Muscle layer of colon (tissue), 2 donors: ENCODE results near the gene AHRR.

Experiments
- H3K27ac ChIP-seq: one replicate; pipeline ENCODE4 v1.7.0; 2013; ENCODE audit warnings: low read depth, mild to moderate bottlenecking, low read length, moderate library complexity
- H3K27me3 ChIP-seq, 2 donors: one replicate each; pipeline ENCODE4 v1.7.0; 2013; ENCODE audit warnings: low read length in 2 of 2, mild to moderate bottlenecking in 2 of 2; ENCODE audit not compliant: insufficient read depth in 2 of 2, control insufficient read depth in 1 of 2
- H3K36me3 ChIP-seq: one replicate; pipeline ENCODE4 v1.7.0; 2013; ENCODE audit warnings: mild to moderate bottlenecking, low read length; ENCODE audit not compliant: insufficient read depth
- H3K4me1 ChIP-seq: one replicate; pipeline ENCODE4 v1.7.0; 2013; ENCODE audit warnings: mild to moderate bottlenecking, low read length; ENCODE audit not compliant: insufficient read depth
- H3K4me3 ChIP-seq, 2 donors: one replicate each; pipeline ENCODE4 v1.7.0; 2013; ENCODE audit warnings: low read length in 2 of 2, low read depth in 1 of 2, mild to moderate bottlenecking in 1 of 2, moderate library complexity in 1 of 2
- H3K9ac ChIP-seq: one replicate; pipeline ENCODE4 v1.7.0; 2013; ENCODE audit warnings: low read length
- H3K9me3 ChIP-seq: one replicate; pipeline ENCODE4 v1.7.0; 2013; ENCODE audit warnings: mild to moderate bottlenecking, low read length
- donor health status: abdominal sarcoma.
- donor health status: Adenocarcinoma of cecum.

Gene AHRR

DNA sequence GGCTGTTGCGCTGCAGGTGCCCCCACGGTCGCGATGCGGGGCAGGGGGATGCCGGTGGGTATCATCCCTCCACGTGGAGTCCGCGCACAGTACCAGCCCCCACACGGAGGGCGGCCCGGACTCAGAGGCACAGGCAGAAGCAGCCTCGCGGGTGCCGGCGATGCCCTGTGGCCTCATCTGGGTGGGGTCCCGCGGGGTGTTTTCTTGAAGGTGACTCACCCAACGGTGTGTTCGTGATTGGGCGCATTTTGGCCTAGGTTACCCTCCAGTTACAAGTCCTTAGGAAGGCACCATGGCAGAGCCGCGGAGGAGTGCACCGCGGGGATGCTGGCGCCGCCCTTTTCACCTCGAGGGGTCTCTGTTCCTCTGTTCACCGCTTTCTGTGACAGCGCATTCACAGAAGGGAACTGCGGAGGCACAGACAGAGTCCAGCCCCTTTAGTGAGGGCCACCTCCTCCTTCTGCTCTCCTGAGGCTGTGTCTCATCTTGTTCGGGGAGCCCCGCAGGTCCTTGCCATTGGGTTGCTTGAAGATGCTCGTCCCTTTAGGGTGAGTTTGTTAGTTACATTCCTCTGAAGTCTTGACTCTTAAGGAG is 99.9 kb downstream of the AHRR start:
- H3K9me3 ChIP-seq: no peaks in the 10 kb centered on the region
- no peaks in the 10 kb centered on the region for H3K27me3 ChIP-seq
- no peak overlapping the region for H3K4me3 ChIP-seq
- no peaks in the 10 kb centered on the region for H3K4me1 ChIP-seq
- H3K36me3 ChIP-seq: no peaks in the 10 kb centered on the region
- no peak overlapping the region for H3K27ac ChIP-seq
- H3K9ac ChIP-seq: no peak overlapping the region

DNA sequence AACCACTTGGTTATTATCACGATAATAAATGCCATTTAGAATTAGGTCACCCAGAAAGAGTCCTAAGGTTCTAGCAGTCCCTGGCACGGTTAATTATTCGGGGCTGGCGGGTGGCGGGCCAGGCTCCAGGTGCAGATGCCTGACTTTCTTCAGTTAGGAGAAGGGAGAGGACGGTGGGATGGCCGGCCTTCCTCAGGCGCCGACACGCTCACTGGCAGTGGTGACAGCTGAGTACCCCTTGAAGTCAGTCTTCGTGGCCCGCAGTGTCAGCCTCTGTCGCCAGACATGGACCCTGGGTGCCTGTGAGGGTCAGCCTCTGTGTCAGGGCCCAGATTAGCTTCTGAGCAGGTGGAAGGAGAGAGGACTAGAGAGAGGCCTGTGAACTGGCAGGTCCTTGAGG is 100.4 kb downstream of the AHRR start:
- Histone ChIP-seq H3K9ac (no peak overlapping the region), H3K36me3 (no peaks in the 10 kb centered on the region), H3K27ac (no peak overlapping the region), H3K4me1 (no peaks in the 10 kb centered on the region), H3K4me3 (no peak overlapping the region), H3K27me3 (no peaks in the 10 kb centered on the region), H3K9me3 (no peaks in the 10 kb centered on the region)

DNA sequence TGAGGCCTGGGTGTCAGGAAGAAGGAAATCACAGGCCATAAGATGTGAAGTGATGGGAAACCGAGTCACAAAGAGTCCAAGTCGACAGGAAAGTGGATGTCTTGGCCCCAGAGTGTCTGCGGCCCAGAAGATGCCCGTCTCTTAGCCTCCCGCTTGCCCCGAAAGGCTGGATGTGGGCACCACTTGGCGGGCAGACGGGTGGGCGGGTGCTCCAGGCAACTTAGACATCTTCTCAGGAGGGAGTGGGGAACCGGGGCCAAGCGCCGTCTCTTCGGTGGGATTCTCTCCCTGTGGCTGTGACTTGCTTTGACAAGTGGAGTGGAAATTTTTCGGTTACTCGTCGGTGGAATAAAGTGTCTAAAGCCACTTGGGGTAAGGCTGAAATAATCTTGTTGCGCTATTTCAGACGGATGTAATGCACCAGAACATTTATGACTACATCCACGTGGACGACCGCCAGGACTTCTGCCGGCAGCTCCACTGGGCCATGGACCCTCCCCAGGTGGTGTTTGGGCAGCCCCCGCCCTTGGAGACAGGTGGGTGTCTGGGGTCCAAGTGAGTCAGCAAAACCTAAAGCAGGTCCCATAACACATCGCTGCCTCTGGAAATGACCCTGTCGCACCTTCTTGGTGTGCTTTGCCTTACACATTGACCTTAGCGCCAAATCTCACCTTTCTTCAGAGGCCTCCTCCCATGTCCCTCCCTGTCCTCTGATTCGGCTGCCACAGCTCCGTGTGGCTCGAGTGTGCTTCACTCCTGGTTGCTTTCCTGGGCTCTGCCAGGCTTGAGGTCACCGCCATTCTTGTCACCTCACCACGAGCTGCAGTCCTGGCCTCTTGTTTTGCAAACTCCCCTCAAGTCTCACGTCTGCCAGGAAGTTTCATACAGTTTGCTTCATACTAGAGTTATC is 101.1 kb downstream of the AHRR start:
- H3K4me1 ChIP-seq: no peaks in the 10 kb centered on the region
- H3K27ac ChIP-seq: no peak overlapping the region
- no peaks in the 10 kb centered on the region for H3K36me3 ChIP-seq
- H3K4me3 ChIP-seq: no peak overlapping the region
- H3K27me3 ChIP-seq: no peaks in the 10 kb centered on the region
- H3K9me3 ChIP-seq: no peaks in the 10 kb centered on the region
- H3K9ac ChIP-seq: no peak overlapping the region

DNA sequence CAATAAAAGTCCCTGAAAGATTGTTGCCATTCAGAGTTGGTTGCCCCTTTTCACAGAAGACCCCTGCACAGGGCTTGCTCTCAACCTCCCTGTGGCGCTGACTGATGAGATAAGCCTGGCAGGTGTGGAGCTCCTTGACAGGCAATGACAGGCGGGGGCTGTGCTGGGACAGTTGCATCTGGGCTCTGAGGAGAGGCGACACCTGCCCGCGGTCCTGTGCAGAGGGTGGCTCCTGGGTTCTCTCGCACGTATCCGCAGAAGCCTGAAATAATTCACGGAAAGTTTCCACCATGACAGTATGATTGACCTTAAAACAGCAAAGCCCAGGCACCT is 101.7 kb downstream of the AHRR start:
- Histone ChIP-seq H3K9me3 (no peaks in the 10 kb centered on the region), H3K4me3 (no peak overlapping the region), H3K27me3 (no peaks in the 10 kb centered on the region), H3K9ac (no peak overlapping the region), H3K4me1 (no peaks in the 10 kb centered on the region), H3K36me3 (no peaks in the 10 kb centered on the region), H3K27ac (no peak overlapping the region)

DNA sequence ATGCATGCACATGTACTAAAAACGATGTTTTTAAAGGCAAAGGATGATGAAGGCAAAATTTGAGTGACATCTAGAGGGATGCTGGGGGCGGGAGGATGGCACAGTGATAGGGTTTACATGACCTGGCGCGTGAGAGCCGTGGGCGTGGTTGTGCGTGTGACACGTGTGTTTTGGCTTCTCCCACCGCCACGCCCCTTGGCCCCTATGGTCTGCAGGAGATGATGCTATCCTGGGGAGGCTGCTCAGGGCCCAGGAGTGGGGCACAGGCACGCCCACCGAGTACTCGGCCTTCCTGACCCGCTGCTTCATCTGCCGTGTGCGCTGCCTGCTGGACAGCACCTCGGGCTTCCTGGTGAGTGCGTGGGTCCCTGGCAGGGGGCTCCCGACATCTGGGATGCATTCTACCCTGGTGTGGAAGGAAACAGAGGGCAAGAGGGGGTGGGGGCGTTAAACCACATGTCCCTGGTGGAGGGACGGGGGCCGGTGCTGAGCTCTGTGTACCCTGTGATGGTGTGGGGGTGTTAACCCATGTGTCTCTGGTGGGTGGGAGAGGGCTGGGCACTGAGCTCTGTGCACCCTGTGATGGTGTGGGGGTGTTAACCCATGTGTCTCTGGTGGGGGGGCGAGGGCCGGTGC is 102.2 kb downstream of the AHRR start:
- H3K4me3 ChIP-seq: no peak overlapping the region
- H3K9ac ChIP-seq: no peak overlapping the region
- H3K36me3 ChIP-seq: no peaks in the 10 kb centered on the region
- no peaks in the 10 kb centered on the region for H3K4me1 ChIP-seq
- H3K27me3 ChIP-seq: no peaks in the 10 kb centered on the region
- no peak overlapping the region for H3K27ac ChIP-seq
- no peaks in the 10 kb centered on the region for H3K9me3 ChIP-seq

DNA sequence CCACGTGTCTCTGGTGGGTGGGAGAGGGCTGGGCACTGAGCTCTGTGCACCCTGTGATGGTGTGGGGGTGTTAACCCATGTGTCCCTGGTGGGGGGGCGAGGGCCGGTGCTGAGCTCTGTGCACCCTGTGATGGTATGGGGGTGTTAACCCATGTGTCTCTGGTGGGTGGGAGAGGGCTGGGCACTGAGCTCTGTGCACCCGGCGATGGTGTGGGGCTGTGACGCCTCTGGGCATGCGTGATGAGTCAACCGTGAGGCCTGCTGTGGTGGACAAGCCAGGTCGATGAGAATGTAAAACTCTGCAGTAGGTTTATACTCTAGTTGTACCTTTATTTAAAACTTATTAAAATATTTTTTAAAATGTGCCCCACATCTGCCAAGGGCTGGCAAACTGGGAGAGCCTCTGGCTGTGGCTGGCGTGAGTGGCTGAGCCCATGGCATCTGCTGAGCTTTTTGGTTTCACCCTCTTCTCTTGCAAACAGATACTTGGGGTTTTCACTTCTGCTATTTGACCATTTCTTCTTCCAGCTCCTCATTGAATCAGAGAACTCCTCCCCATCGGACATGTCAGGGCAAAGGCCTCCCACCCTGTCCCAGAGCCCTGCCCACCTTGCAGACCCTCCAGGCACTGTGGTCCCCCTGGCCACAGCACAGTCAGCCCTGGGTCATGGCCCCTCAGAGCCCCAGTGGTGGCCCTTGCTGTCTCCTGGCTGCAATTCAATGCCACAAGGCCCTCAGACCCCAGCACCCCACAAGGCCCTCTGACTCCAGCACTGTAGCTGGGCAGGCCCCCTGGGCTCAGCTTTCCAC is 103.0 kb downstream of the AHRR start:
- no peaks in the 10 kb centered on the region for H3K4me1 ChIP-seq
- no peak overlapping the region for H3K9ac ChIP-seq
- H3K27ac ChIP-seq: no peak overlapping the region
- H3K9me3 ChIP-seq: no peaks in the 10 kb centered on the region
- no peaks in the 10 kb centered on the region for H3K36me3 ChIP-seq
- no peak overlapping the region for H3K4me3 ChIP-seq
- no peaks in the 10 kb centered on the region for H3K27me3 ChIP-seq

DNA sequence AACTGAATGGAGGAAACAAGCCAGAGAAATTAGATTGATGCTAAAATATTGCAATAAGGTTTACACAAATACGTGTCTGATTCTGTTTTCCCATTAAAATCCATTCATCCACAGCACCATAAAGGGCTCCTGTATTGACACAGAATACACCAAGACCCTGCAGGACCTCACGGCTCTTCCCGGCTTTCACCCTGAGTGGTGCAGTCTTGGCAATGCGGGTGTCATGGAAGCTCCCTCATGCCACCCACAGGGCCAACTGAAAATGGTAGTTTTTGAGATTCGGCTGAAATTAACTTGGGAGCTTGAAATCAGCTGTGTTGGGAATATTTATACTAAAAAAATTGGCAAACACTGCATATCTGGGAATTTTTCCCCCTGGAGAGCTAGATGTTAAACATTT is 104.2 kb downstream of the AHRR start:
- Histone ChIP-seq H3K27me3 (no peaks in the 10 kb centered on the region), H3K27ac (no peak overlapping the region), H3K4me1 (no peaks in the 10 kb centered on the region), H3K4me3 (no peak overlapping the region), H3K9me3 (no peaks in the 10 kb centered on the region), H3K36me3 (no peaks in the 10 kb centered on the region), H3K9ac (no peak overlapping the region)

DNA sequence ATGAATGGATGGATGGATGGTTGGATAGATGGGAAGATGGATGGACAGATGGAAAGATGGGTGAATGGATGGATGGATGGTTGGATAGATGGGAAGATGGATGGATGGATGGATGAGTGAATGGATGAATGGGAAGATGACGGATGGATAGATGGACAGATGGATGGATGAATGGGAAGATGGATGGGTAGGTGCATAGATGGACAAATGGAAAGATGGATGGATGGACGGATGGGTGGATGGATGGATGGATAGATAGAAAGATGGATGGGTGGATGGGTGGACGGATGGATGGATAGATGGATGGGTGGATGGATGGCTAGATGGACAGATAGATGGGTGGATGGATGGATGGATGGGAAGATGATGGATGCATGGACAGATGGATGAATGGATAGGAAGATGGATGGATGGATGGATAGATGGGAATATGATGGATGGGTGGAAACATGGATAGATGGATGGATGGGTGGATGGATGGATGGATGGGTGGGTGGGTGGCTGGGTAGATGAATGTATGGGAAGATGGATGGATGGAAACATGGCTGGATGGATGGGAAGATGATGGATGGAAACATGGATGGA is 105.0 kb downstream of the AHRR start:
- Histone ChIP-seq H3K36me3 (no peaks in the 10 kb centered on the region), H3K9me3 (no peaks in the 10 kb centered on the region), H3K27me3 (no peaks in the 10 kb centered on the region), H3K4me3 (no peak overlapping the region), H3K27ac (no peak overlapping the region), H3K4me1 (no peaks in the 10 kb centered on the region), H3K9ac (no peak overlapping the region)

DNA sequence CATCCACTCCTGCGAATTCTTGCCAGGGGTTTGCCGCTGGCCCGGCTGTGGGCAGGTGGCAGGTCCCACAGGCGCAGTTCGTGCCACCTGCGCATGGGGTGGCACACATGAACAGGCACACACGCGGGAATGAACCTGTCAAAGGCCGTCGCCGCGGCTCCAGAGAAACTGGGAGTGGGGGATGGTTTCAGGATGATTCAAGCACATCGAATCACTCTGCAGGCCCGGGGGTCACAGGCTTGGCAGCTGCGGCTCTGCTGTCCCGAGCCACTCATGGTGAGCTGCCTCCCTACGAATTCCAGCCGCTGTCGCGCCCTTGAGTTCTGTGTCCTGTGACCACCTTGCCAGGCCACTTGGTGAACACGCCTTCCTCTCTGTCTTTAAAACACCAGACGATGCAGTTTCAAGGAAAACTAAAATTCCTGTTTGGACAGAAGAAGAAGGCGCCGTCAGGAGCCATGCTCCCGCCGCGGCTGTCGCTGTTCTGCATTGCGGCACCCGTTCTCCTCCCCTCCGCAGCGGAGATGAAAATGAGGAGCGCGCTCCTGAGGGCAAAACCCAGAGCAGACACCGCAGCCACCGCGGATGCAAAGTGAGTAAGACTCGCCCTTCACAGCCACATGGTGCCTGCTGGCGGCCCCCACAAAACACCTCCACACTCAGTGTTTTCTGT is 106.0 kb downstream of the AHRR start:
- Histone ChIP-seq H3K9me3 (no peaks in the 10 kb centered on the region), H3K27ac (no peak overlapping the region), H3K4me1 (no peaks in the 10 kb centered on the region)

DNA sequence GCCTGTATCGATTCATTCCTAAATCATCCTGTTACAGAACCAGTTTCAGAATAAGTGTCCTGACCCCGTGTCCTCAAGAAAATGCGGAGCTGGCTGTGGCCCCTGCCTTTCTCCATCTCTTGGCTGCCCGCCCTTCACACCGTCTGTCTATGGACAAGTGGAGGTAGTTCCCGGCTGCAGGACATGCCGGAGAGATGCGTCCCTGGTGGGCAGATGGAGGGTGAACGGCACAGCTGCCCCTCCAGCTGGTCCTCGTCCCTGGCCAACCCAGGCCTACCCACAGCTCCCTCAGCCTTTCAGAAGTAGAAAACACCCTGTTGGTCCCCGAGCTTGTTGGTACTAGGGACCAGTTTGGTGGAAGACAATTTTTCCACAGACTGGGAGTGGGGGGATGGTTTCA is 106.7 kb downstream of the AHRR start:
- Histone ChIP-seq H3K9ac (no peak overlapping the region), H3K4me1 (no peaks in the 10 kb centered on the region), H3K27ac (no peak overlapping the region), H3K9me3 (no peaks in the 10 kb centered on the region), H3K27me3 (no peaks in the 10 kb centered on the region), H3K36me3 (no peaks in the 10 kb centered on the region), H3K4me3 (no peak overlapping the region)

More for the DNA sequence above, 106.0 kb downstream of the AHRR start:
- Histone ChIP-seq H3K27me3 (no peaks in the 10 kb centered on the region), H3K4me3 (no peak overlapping the region), H3K36me3 (no peaks in the 10 kb centered on the region), H3K9ac (no peak overlapping the region)
